DMS 273 (cell line): ENCODE measurements around the gene CHST13.

Experiments
- DNase-seq: peaks from one replicate; lab custom pipeline; 2025; ENCODE audit not compliant: unreplicated experiment; lab: John Stamatoyannopoulos, UW

CHST13 gene

DNA sequence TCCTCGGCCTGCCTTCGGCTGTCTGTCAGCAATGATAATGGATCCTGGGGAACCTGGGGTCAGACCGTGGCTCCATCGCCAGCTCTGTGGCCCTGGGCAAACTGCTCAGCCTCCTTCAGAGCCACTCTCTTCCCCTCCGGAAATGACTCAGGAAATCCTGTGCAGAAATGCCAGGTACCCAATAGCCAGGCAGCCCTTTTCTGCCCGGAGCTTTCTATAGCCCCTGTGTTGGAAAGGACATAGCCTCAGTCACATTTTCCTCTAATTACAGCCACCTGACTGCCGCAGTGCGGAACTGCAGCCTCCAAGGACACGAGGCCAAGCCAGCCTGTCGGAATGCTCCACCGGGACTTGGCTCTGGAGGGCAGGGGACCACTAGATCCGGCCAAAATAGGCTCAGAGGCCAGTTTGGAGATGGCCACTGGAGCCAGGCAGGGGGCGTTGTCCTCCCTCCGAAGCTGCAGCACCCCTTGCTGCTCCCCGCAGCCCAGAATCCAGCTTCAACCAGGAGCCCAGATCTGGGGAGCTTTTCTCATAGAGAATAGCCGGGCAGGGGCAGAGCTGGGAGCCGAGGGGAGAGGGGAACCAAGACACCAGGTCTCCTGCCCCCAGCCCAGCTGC, 36.7 kb upstream of the CHST13 start:
- peak; percentile 35 for DNase-seq

DNA sequence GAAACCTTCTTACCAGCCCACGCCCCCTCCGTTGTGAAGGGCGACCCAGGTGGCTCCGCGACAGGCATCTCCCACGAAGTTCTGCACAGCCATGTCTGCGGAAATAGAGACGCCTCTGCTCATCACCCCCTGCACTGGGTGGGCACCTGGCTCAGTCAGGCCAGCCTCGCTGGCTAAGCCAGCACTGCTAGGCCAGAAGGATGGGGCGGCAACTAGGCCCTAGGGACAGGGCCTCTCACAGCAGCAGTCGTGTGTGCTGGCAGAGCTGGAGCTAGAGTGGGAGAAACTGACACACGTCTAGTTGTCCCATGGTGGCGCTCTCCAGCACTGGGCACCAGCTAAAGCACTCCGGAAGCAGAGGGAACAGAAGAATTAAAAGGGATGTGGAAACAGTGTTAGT, 35.8 kb upstream of the CHST13 start:
- DNase-seq = peak; percentile 41

DNA sequence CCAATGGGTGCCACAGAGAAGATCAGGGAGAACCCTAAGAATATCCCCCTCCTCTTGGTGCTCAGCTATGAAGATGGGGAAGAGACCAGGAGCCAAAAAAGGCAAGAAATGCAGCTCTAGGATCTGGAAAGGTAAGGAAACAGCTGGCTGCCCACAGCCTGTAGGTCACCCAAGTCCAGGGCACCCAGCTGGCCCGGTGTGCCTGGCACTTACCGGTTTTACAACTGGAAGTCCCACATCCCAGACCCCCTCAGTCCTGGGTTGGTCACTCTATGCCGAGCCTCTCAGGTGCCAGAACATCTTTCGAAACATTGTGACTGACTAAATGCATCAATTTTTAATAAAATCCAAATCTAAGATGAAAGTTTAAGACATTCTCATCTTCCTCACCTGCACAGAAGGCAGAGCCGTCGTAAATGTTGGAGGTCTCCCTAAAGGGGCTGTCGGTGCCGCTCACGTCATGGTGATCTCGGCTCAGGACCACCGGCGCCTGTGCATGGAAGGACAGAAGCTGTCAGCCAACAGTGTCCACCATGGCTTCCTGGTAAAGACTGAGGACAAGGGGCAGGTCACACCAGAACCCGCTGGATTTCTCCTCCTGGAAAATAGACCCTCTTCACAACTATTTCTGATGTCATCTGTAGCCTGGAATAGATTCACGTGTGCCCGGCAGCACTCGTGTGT, 34.9 kb upstream of the CHST13 start:
- DNase-seq = no peak

DNA sequence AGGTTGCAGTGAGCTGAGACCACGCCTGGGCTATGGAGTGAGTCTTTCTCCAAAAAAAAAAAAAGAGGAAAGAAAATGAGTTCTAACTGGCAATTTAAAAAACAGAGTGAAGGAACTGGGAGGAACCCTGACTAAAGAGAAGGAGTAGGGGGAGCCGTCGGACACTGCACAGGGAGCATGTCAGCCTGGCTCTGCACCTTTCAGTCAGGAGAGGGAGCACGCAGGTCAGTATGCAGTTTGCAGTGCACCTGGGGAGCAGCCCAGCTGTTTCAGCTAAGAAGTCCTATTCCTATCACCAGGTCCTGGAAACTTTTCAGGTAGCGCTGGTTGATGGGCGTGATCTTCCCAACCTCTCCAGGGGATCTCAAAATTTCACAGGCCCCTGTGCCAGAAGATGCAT, 33.3 kb upstream of the CHST13 start:
- peak; percentile 21 for DNase-seq

GRCh38 chr3:126491221-126492013, 32.5 kb upstream of the CHST13 start:
- no peak for DNase-seq

- no peak for DNase-seq
Observed at GRCh38 chr3:126493051-126493450, 30.9 kb upstream of the CHST13 start.

GRCh38 chr3:126493739-126494138, 30.2 kb upstream of the CHST13 start:
- no peak for DNase-seq

GRCh38 chr3:126494204-126494969, 29.6 kb upstream of the CHST13 start:
- DNase-seq = no peak

GRCh38 chr3:126494970-126495230, 29.1 kb upstream of the CHST13 start:
- no peak for DNase-seq

DNA sequence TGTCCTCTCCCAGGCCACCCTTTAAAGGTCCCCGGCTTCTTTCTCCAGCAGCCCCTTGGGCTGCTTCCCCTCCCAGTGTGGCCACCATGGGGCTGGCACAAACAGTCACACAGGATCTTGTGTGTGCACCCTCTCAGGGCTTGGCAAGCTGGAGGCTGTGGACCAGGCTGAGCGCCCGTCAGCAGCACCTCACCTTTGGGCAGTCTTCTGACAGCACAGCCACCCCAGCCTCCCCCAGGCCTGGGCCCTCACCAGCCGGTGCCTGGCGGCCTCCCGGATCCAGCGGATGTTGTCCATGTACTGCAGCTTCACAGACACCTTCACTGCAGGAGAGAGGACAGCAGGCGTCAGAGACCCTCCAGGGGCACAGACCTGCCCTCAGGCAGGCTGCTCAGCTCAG, 28.2 kb upstream of the CHST13 start:
- DNase-seq = no peak

DNA sequence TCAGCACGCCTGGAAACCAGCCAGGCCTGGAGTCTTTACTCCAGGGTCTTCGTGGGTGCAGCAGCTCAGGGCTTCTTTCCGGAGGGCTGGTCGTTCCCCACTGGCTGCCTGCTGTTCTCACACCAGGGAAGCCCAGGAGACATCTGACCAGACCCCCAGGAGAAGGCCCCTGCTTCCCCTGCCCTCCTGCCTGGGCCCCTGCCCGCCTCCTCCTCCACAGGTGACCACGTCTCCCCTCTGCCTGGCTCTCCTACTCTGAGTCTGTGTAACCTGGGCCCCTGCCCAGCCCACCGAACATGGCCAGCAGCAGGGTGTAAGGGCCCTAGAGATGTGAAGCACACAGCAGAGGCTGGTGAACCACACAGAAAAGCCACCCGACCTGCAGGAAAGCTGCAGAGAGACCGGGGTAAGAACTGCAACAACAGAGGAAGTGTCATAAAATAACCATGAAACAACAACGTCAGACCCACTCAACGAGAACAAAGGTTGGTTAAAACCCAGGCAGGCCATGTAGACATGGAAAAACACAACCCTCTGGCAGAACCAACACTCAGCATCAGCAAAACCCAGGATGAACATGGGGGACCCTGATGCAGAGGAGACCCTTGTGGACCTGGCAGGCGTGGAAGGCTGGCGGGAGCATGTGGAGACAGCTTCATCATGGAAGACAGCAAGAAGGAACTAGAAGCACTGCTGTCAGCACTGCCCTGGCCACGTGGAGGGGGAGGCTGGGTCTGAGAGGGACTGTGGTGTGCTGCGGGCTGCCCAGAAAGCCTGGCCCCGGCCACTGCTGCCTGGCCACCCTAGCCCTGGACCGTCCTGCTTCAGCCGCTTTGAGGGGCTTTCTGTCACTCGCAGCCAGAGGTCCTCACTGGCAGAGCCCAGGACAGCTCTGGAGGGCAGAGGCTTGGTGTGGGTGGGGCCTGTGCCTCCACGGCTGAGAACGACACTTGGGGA, 26.8 kb upstream of the CHST13 start:
- no peak for DNase-seq

DNA sequence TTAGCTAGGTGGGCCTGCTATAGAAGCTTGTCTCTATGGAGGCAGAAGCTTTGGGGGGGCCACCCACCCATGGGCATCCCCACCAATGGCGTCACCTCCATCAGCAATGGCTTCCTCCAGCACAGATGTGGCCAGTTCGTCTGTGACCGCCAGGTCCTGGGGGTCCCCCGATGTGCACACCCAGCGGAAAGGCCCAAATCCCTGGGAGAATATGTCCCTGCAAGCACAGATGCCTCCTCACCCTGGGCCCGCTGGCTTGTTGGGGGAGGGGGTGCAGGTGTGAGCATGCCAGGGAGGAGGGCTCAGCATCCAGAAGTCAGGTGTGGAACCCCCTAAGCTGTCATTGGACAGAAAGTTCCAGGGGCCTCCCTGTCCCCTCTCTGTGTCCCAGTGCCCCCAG, 26.0 kb upstream of the CHST13 start:
- DNase-seq = no peak

DNA sequence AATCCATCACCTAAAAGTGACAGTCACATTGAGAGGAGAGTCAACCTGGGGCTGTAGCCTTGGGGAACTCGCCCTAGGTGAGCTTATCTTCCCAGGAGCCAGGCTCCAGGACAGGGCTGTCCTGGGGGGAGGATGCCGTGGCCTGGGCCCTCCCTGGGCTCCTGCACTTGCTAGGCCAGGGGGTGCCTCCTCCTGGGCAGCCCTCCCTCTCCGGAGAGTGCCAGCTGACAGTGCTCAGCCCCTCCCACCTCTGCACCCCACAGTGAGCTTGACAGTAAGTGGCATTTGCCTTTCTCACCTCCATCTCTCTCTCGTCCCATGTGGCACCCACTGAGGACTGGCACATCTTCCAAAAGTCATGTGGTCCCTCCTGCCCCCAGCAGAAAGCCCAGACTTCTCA, 25.5 kb upstream of the CHST13 start:
- no peak for DNase-seq

- no peak for DNase-seq
Observed at GRCh38 chr3:126498929-126499328, 25.0 kb upstream of the CHST13 start.

DNA sequence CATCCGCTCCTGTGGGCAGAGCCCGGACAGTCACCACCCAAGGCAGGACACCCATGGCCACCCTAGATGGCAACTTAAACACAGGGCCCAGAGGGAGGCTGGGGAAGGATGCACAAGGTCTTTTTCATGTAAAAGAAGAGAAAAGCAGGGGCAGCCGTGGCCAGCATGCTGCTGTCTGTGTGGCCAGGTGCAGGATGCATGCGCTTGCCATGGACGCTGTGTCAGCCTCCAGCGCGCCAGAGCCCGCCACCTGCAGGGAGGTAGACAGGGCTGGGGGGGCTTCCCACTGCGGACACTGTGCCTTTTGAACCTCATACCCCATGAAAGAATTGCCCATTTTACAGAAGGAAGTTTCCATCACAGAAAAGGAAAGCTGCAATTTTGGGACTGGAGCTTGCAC, 24.6 kb upstream of the CHST13 start:
- DNase-seq = no peak

DNA sequence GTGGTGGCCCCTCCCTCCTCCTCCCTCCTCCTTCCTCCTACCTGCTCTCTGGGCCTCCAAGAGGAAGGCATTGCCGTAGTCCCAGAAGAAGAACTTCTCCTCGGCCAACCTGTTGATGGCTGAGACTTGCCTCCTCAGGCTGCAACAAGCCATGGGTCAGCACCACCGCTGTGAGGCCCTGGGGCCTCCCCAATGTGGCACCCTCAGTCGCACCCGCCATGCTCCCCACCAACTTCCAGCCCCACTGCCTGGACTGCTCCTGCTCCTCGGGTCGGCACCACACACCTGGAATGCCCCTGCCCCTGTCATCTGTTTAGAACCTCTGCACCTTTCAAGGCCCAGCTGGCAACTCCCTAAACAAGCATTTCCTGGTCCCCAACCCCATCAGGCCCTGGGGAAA, 23.9 kb upstream of the CHST13 start:
- DNase-seq = no peak

DNA sequence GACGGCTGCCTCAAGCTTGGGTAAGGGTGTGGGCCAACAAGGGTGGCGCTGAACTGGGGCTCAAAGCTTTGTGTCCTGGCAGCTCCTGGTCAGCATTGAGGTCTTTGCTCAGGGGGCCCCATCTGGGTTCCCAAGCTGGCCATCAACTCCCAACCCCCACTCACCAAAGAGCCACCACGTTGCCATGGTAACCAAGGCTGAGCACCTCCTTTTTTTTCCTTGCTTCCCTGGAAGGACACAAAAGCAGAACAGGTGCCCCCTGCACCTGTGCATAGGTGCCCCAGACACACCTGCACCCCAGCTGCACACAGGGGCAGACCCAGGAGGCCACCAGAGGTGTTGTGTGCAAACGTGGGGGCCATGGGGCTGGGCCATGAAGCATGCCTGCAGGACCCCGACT, 22.9 kb upstream of the CHST13 start:
- DNase-seq = peak; percentile 36

DNA sequence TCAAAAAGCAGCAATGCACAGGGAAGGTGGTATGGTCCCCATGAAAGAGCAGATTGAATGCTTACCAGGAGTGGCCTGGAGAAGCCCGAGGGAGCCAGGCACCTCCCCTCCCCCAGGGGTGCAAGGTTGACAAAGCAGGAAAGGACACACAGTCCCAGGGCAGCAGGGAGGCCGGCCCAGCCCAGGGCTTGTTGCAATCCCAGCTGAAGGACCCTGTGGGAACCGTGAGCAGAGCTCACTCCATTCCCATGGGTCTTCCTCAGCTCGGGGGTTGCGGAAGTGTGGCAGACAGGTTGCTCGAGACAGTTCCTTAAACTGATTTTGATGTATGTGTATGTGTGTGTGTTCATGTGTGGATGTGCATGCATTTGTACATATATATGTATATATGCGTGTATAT, 22.2 kb upstream of the CHST13 start:
- peak; percentile 24 for DNase-seq

DNA sequence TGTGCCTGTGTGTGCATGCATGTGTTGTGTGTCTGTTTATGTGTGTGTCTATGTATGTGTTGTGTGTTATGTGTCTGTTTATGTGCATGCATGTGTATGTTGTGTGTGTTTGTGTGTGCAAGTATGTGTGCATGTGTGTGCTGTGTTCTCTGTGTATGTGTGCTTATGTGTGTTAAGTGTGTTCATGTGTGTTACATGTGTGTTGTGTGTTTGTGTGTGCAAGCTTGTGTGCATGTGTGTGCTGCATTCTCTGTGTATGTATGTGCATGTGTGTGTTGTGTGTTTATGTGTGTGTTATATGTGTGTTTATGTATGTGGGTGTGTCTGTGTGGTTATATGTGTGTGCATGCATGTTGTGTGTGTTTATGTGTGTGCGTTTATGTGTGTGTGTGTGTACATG, 21.3 kb upstream of the CHST13 start:
- no peak for DNase-seq

DNA sequence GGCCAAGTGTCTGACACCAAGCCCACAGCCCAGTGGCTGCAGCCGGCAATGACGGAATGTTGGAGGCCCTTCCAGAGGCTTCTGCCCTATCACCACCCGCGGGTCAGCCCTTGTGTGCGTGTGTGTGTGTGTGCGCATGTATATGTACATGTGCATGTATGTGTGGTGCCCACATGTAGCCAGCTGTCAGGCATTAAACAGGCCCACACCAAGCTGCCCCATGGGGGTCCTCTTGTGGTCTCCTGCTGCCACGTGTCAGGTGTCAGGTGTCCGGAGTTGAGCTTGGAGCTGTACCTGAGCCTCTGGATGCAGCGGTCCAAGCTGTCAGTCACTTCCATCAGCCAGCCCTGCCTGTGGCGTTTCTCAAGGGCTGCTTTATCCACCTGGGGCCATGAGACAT, 20.3 kb upstream of the CHST13 start:
- no peak for DNase-seq

- DNase-seq = no peak
Observed at GRCh38 chr3:126507886-126508285, 16.1 kb upstream of the CHST13 start.
